ENCODE measurements around the gene RANBP10.

The RANBP10 gene

GRCh38 chr16:67710607-67711006 lies 95.8 kb downstream of the RANBP10 start:
- H3K9ac ChIP-seq = no peak overlapping the region
- H3K9me3 ChIP-seq (replicated peaks in 1 of 11) = peaks cover 0 to 4% (median 0%) of the 10 kb centered on the region in 11 experiments; a peak in 1 of 22 replicates
- H3K36me3 ChIP-seq = peaks cover 6 to 56% (median 24%) of the 10 kb centered on the region in 11 experiments; a peak in 19 of 22 replicates
- H3K4me2 ChIP-seq = no peak overlapping the region
- H3K4me3 ChIP-seq = no peak overlapping the region
- no peak for TF ChIP-seq Cebpa-rat (IDR thresholded peaks at IDR 0.05)
- peaks cover 0 to 78% (median 40%) of the 10 kb centered on the region in 11 experiments; a peak in 17 of 22 replicates for H4K20me1 ChIP-seq
- no peak overlapping the region for H3K27ac ChIP-seq
- H3K27me3 ChIP-seq = no peaks in the 10 kb centered on the region
- peaks cover 10 to 21% (median 17%) of the 10 kb centered on the region in 10 experiments for H3K4me1 ChIP-seq

GRCh38 chr16:67709050-67709449 lies 97.3 kb downstream of the RANBP10 start:
- TF ChIP-seq Cebpa-rat (IDR thresholded peaks at IDR 0.05) = no peak
- peaks cover 0 to 79% (median 39%) of the 10 kb centered on the region in 11 experiments; a peak in 17 of 22 replicates for H4K20me1 ChIP-seq
- peaks cover 0 to 8% (median 5%) of the 10 kb centered on the region in 10 experiments; a peak in 17 of 20 replicates for H3K4me1 ChIP-seq
- no peak overlapping the region for H3K4me3 ChIP-seq
- H3K27ac ChIP-seq = no peak overlapping the region
- H3K9me3 ChIP-seq (replicated peaks in 1 of 11) = peaks cover 0 to 4% (median 0%) of the 10 kb centered on the region in 11 experiments; a peak in 1 of 22 replicates
- H3K4me2 ChIP-seq = no peak overlapping the region
- no peaks in the 10 kb centered on the region for H3K27me3 ChIP-seq
- H3K9ac ChIP-seq = no peak overlapping the region
- peaks cover 5 to 59% (median 24%) of the 10 kb centered on the region in 11 experiments; a peak in 19 of 22 replicates for H3K36me3 ChIP-seq

GRCh38 chr16:67708368-67708771 lies 98.0 kb downstream of the RANBP10 start:
- Histone ChIP-seq H3K4me2 (no peak overlapping the region), H3K4me1 (peaks cover 0 to 4% (median 0%) of the 10 kb centered on the region in 10 experiments; a peak in 3 of 20 replicates), H3K9me3 (replicated peaks in 1 of 11) (peaks cover 0 to 4% (median 0%) of the 10 kb centered on the region in 11 experiments; a peak in 1 of 22 replicates), H3K36me3 (peaks cover 0 to 53% (median 20%) of the 10 kb centered on the region in 11 experiments; a peak in 17 of 22 replicates), H3K9ac (no peak overlapping the region), H4K20me1 (peaks cover 0 to 79% (median 35%) of the 10 kb centered on the region in 11 experiments; a peak in 16 of 22 replicates), H3K27me3 (no peaks in the 10 kb centered on the region), H3K27ac (no peak overlapping the region), H3K4me3 (no peak overlapping the region)
- TF ChIP-seq Cebpa-rat (IDR thresholded peaks at IDR 0.05) = no peak

GRCh38 chr16:67707790-67708189 lies 98.6 kb downstream of the RANBP10 start:
- Histone ChIP-seq H3K27me3 (no peaks in the 10 kb centered on the region), H3K36me3 (peaks cover 0 to 48% (median 15%) of the 10 kb centered on the region in 11 experiments; a peak in 14 of 22 replicates), H3K9ac (no peak overlapping the region), H3K9me3 (replicated peaks in 1 of 11) (peaks cover 0 to 4% (median 0%) of the 10 kb centered on the region in 11 experiments; a peak in 1 of 22 replicates), H3K4me3 (no peak overlapping the region), H3K4me1 (peaks cover 0 to 7% (median 0%) of the 10 kb centered on the region in 10 experiments; a peak in 2 of 20 replicates), H3K4me2 (no peak overlapping the region), H4K20me1 (peaks cover 0 to 79% (median 38%) of the 10 kb centered on the region in 11 experiments; a peak in 16 of 22 replicates), H3K27ac (no peak overlapping the region)
- no peak for TF ChIP-seq Cebpa-rat (IDR thresholded peaks at IDR 0.05)

- TF ChIP-seq Cebpa-rat (IDR thresholded peaks at IDR 0.05) = no peak
- no peak overlapping the region for H3K27ac ChIP-seq
- no peak overlapping the region for H3K4me3 ChIP-seq
- H3K27me3 ChIP-seq = no peaks in the 10 kb centered on the region
- H3K4me1 ChIP-seq = peaks cover 0 to 7% (median 0%) of the 10 kb centered on the region in 10 experiments; a peak in 2 of 20 replicates
- peaks cover 0 to 48% (median 16%) of the 10 kb centered on the region in 11 experiments; a peak in 13 of 22 replicates for H3K36me3 ChIP-seq
- peaks cover 0 to 83% (median 38%) of the 10 kb centered on the region in 11 experiments; a peak in 16 of 22 replicates for H4K20me1 ChIP-seq
- no peak overlapping the region for H3K4me2 ChIP-seq
- H3K9ac ChIP-seq = no peak overlapping the region
- peaks cover 0 to 4% (median 0%) of the 10 kb centered on the region in 11 experiments; a peak in 1 of 22 replicates for H3K9me3 ChIP-seq (replicated peaks in 1 of 11)
These were observed 99.2 kb downstream of the RANBP10 start for GRCh38 chr16:67707210-67707609.

GRCh38 chr16:67704110-67704509 lies 102.2 kb downstream of the RANBP10 start:
- Histone ChIP-seq H3K9me3 (replicated peaks in 1 of 11) (peaks cover 8 to 19% (median 12%) of the 10 kb centered on the region in 11 experiments), H3K4me3 (no peak overlapping the region), H3K27ac (no peak overlapping the region), H3K9ac (0 out of 22 replicates have a peak overlapping the region, but pooled peaks of 1 of the 11 experiments have one; percentile 7), H3K4me2 (no peak overlapping the region), H3K36me3 (peaks cover 9 to 44% (median 22%) of the 10 kb centered on the region in 11 experiments), H4K20me1 (peaks cover 0 to 64% (median 19%) of the 10 kb centered on the region in 11 experiments; a peak in 17 of 22 replicates), H3K4me1 (peaks cover 0 to 7% (median 0%) of the 10 kb centered on the region in 10 experiments; a peak in 2 of 20 replicates), H3K27me3 (no peaks in the 10 kb centered on the region)
- no peak for TF ChIP-seq Cebpa-rat (IDR thresholded peaks at IDR 0.05)

GRCh38 chr16:67703626-67704025 lies 102.7 kb downstream of the RANBP10 start:
- Histone ChIP-seq H3K27ac (no peak overlapping the region), H3K36me3 (peaks cover 13 to 44% (median 27%) of the 10 kb centered on the region in 11 experiments), H3K4me1 (peaks cover 0 to 7% (median 0%) of the 10 kb centered on the region in 10 experiments; a peak in 2 of 20 replicates)

GRCh38 chr16:67702130-67702529 lies 104.2 kb downstream of the RANBP10 start:
- Histone ChIP-seq H3K9ac (no peak overlapping the region), H3K36me3 (peaks cover 24 to 52% (median 33%) of the 10 kb centered on the region in 11 experiments), H3K27ac (no peak overlapping the region), H3K9me3 (replicated peaks in 1 of 11) (peaks cover 10 to 24% (median 17%) of the 10 kb centered on the region in 11 experiments), H3K27me3 (no peaks in the 10 kb centered on the region), H4K20me1 (peaks cover 0 to 65% (median 12%) of the 10 kb centered on the region in 11 experiments; a peak in 16 of 22 replicates), H3K4me3 (no peak overlapping the region), H3K4me2 (no peak overlapping the region), H3K4me1 (peaks cover 0 to 7% (median 0%) of the 10 kb centered on the region in 10 experiments; a peak in 2 of 20 replicates)
- no peak for TF ChIP-seq Cebpa-rat (IDR thresholded peaks at IDR 0.05)

More at GRCh38 chr16:67703626-67704025, 102.7 kb downstream of the RANBP10 start:
- H3K27me3 ChIP-seq = no peaks in the 10 kb centered on the region
- TF ChIP-seq Cebpa-rat (IDR thresholded peaks at IDR 0.05) = no peak
- no peak overlapping the region for H3K4me3 ChIP-seq
- 0 out of 22 replicates have a peak overlapping the region, but pooled peaks of 1 of the 11 experiments have one; percentile 7 for H3K9ac ChIP-seq
- peaks cover 10 to 24% (median 16%) of the 10 kb centered on the region in 11 experiments for H3K9me3 ChIP-seq (replicated peaks in 1 of 11)
- peaks cover 0 to 59% (median 15%) of the 10 kb centered on the region in 11 experiments; a peak in 17 of 22 replicates for H4K20me1 ChIP-seq
- no peak overlapping the region; a peak in 1 of 22 replicates for H3K4me2 ChIP-seq

GRCh38 chr16:67701420-67701819 lies 104.9 kb downstream of the RANBP10 start:
- TF ChIP-seq Cebpa-rat (IDR thresholded peaks at IDR 0.05) = no peak
- Histone ChIP-seq H3K4me1 (peaks cover 0 to 7% (median 0%) of the 10 kb centered on the region in 10 experiments; a peak in 2 of 20 replicates), H3K27me3 (no peaks in the 10 kb centered on the region), H3K4me3 (no peak overlapping the region), H3K36me3 (peaks cover 24 to 50% (median 34%) of the 10 kb centered on the region in 11 experiments), H4K20me1 (peaks cover 0 to 72% (median 12%) of the 10 kb centered on the region in 11 experiments; a peak in 16 of 22 replicates), H3K9me3 (replicated peaks in 1 of 11) (peaks cover 10 to 24% (median 16%) of the 10 kb centered on the region in 11 experiments), H3K4me2 (no peak overlapping the region), H3K9ac (no peak overlapping the region), H3K27ac (no peak overlapping the region)
